Panc1 (cell line): Measurements from ENCODE around the gene CORO2B.

Source experiments
- POLR2AphosphoS5 ChIP-seq: IDR thresholded peaks from 2 replicates; pipeline ENCODE4 v1.6.1; 2012; ENCODE audit warnings: mild to moderate bottlenecking, low read depth, low read length, moderate library complexity
- SIN3A ChIP-seq: IDR thresholded peaks from 2 replicates; pipeline ENCODE4 v1.6.1; 2012; ENCODE audit warnings: low read depth, mild to moderate bottlenecking, low read length, moderate library complexity, borderline replicate concordance; ENCODE audit not compliant: insufficient read depth
- TF ChIP-seq, protein P1 (sequence below): fragments of 450-650 bp; IDR thresholded peaks from 2 replicates; pipeline ENCODE4 v1.5.1; 2017; ENCODE audit warnings: mild to moderate bottlenecking

DNA sequence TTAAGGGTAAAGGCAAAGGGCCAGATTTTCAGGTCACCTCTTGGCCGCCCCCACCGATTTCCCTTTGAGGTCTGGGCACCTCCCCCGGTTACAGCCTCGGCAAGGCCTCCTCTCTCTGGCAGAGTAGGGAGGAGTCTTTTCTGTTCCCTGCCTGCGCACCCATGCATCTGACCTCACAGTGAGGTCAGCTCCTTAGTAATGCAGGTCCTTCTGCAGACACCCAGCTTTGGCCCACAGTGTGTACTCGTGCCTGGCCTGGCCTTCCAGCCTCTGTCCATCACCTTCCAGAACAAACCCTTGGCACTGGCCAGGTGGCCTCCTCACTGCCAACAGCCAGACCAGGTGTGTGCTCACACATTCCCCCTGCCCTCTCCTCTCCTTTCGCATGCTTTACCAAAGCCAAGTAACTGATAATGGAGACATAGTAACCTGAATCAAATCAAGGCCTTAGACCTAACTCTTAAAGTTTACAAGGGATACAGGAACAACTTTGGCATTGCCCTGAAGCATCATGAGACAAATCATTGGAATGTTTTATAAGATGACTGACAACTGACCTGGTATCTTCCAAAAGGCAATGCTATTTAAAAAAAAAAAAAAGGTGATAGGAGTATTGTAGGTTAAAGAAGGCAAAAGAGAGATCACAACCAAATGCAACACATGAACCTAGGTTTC is 61.3 kb downstream of the CORO2B start:
- no peak for TF ChIP-seq POLR2AphosphoS5
- TF ChIP-seq, protein P1, sequence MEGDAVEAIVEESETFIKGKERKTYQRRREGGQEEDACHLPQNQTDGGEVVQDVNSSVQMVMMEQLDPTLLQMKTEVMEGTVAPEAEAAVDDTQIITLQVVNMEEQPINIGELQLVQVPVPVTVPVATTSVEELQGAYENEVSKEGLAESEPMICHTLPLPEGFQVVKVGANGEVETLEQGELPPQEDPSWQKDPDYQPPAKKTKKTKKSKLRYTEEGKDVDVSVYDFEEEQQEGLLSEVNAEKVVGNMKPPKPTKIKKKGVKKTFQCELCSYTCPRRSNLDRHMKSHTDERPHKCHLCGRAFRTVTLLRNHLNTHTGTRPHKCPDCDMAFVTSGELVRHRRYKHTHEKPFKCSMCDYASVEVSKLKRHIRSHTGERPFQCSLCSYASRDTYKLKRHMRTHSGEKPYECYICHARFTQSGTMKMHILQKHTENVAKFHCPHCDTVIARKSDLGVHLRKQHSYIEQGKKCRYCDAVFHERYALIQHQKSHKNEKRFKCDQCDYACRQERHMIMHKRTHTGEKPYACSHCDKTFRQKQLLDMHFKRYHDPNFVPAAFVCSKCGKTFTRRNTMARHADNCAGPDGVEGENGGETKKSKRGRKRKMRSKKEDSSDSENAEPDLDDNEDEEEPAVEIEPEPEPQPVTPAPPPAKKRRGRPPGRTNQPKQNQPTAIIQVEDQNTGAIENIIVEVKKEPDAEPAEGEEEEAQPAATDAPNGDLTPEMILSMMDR = no peak
- no peak for TF ChIP-seq SIN3A
